ENCODE data around the gene GDPD5.
A peak's percentile ranks its signal among the peaks of the same experiment; 100 is the strongest.

Gene GDPD5

DNA sequence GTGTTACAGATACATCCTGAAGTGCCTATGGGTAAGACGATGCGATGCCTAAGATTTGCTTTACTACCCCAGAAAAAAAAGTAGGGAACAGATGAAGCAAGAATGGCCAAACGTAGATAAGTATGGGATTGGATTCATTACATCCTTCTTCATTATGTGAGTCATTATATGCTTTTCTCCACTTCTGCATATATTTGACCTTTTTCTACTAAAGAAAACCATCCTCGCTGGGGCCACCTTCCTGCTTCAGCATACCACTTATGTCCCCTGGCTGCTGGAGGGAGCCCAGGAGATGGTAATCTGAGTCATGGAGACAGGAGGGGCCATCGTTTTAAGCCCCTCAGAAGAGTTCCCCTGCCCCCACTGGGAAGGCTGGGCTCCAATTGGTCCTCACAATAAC is 78.3 kb downstream of the GDPD5 start:
- no peak for DNase-seq (ENCODE audit: low spot score)

DNA sequence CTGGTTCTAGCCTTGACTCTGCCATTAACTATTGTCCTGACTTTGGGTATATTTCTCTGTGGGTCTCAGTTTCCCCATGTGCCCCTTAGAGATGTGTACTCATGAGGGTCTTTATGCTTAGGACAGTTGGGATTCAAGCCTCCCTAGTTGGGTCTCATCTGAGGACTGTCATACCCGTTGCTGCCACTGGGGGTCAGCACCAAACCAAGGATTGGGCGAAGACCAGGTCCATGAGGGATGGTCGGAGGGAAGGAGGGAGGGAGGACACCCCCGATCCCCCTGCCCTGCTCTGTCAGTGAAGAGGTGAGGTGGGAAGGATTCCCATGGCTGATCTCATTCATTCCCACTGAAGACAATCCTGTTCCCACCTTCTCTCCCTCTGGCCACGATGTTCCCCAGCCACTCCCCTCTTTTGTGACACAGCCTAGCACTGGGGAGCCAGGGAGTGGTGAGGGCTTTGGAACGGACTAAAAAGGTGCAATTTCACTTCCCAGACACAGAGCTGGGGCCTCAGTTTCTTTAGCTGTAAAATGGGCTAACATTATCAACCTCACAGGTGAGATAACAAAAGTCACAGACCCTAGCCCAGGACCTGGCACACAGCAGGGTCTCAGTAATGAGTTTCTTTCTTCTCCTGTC is 80.3 kb downstream of the GDPD5 start:
- DNase-seq (ENCODE audit: low spot score), result peak; percentile 88

DNA sequence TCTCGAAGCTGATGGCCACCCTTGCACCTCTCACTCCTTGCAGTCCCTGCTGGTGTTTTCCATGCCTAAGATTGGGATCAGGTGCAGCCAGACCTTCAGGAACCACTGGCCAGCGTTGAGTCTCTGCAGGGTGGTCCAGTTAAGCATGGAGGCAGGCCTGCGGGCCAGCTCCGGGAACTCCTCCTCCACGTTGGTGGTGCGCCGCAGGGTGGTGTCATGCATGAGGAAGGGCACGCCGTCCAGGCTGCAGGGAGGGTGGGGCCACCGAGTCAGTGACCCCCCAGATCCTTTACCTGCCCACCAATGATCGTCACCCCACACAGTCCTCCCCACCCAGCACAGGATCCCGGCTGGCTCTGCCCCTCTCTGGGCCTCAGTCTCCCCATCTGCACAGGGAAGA is 82.7 kb downstream of the GDPD5 start:
- no peak for DNase-seq (ENCODE audit: low spot score)

DNA sequence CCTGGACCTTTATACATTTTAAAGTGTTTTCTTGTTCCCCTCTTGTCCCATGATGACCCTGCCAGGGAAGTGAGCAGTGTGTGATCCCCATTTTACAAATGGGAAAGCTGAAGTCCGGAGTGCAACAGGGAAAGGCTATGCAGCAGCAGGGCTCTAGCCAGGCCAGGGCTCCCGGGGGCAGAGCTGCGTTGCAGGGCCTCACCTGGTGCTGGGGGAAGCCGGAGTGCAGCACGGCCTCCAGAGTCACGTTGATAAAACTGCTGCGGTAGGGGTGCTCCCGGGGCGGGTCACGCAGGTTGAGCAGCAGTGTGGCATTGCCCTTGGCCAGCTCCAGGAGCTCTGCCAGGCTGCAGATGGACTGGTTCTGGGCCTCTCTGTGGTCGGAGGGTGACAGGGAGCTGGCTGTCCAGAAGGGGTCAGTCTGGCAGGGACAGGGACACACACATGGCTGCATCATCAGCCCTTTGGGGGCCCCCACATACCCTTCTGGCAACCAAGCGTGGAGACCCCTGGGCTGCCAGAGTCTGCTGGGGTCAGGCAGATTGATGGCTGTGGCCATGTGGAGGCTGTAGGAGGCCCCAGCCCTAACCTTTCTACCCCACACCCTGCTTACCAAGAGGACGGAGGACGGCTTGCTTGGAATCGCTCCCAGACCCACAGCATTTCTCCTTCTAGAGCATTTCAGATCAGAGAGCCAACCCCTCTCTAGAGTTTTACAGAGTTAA is 83.4 kb downstream of the GDPD5 start:
- DNase-seq (ENCODE audit: low spot score), result no peak

DNA sequence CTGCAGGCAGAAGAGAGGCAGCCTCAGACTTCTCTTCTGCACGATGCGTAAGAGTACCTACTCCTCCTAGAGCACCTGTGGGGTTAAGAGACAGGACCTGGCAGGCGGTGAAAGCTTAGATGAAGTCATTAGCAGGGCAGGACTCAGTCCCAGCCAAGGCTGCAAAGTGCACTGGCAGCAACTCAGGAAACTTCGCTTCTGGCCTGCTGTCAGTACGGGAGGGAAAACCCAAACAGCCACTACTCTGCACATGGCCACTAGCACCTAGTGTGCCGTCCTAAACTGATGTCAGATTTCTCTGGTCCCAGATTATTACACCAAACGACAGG is 84.0 kb downstream of the GDPD5 start:
- DNase-seq (ENCODE audit: low spot score), result no peak

GRCh38 chr11:75440960-75441803 is 84.6 kb downstream of the GDPD5 start:
- no peak for DNase-seq (ENCODE audit: low spot score)

- no peak for DNase-seq (ENCODE audit: low spot score)
These were observed 86.1 kb downstream of the GDPD5 start for GRCh38 chr11:75439495-75440120.

- no peak for DNase-seq (ENCODE audit: low spot score)
These were observed 86.7 kb downstream of the GDPD5 start for GRCh38 chr11:75439026-75439425.

DNA sequence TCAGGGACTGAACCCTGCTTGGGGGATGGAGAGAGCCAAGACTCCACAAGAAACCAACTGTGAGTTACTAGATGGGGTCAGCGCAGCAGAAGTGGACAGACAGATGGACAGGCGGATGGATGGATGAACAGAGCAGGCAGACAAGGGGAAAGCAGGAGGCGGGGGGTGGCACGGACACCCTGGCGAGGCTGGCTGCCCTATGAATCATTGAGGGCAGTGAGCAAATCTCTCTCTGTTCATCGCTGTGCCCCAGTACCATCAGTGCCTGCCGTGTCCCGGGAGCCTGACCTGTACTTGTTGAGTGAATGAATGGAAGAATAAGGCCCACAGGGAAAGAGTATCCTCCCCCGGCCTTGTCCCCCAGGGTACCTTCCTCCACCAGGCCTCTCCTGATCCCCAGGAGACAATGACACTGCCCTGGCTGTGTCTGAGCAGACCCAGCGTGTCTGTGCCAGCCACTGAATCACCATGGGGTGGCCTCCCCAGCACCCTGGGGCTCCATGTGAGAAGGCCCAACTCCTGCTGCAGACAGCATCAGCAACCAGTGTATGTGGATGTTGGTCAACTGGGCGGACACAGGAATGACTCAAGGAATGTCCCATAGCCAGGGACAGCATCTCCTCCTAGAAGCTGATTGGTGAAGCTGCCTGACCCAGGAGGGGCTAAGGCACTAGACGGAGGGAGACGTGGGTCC is 87.6 kb downstream of the GDPD5 start:
- DNase-seq (ENCODE audit: low spot score), result no peak

DNA sequence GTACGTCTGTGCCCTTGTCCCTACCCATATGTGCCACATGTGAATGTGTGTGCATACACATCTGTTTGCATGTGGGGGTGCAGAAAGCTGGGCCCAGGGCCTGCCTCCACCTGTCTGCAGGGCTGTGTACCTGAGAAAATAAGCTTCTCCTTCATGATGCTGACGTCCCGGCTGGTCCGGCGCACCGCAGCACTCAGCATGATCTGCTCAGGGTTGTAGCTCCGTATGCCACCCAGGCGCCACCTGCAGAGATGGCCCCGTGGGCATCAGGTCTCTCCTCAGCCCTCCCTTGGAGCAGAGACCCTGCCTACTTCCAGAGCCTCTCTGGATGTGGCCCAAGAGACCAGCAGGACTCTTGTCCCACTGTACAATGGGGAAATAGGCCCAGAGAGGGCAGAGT is 88.9 kb downstream of the GDPD5 start:
- no peak for DNase-seq (ENCODE audit: low spot score)

DNA sequence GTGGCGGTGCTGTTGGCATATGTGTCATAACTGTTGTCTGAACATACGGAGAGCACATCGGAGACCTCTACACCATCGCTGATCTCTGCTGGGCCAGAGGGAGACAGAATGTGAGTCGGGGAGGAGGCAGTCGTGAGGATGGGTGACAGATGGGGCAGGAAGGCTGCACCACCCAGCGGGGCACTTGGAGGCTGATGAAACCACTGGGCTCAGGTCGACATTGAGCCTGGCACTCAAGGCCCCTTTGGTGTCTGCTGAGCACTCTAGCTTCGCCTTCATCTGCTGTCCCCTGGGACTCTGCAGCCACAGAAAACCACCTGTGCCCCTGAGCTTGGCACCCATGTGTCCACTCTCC is 90.2 kb downstream of the GDPD5 start:
- no peak for DNase-seq (ENCODE audit: low spot score)

DNA sequence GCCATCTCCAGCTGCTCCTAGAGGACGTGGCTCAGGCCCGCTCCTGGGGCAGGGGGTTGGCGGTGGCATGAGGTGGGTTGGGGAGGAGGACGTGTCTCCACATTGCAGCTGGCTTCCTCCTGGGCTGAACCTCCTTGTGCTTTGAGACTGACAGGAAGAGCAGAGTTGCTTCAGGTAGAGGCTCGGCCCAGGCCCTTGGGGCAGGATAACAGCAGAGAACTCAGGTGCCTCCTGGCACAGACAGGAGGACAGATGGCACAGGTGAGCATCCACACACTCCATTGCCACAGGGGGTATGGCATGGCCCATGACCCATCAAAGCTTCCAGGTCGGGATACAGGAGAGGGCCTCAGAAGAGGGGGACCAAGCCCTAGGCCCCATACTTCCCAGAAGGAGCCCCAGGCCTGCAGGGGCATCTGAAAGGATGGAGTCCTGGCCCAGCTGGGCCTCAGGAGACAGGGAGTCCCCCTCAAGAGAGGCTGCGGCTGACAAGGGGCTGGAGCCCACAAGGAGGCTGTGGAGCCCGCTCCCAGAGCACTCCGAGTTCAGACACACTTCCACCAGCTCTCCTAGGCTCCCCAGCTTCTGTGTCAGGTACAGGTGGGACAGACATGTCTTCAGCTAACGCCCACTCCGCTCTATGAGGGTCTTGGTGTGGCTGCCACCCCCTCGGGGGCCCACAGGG is 90.7 kb downstream of the GDPD5 start:
- DNase-seq (ENCODE audit: low spot score), result no peak

DNA sequence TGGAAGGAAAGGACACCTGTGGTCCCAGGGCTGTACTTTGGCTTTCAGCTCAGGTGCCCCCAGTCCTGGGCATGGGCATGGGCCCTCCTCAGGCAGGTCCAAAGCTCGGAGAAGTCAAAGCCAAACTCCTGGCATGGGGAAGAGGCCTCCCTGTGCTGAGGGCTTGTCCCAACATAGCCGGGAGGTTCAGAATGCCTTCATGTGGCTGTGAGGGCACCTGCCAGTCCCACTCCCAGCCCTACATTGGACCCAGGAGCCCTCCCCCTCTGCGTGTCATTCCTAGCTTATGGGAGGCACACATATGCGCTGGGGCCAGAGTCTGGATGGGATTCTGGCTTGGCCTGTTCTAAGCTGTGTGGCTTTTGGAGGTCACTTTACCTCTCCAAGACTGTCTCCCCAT is 91.7 kb downstream of the GDPD5 start:
- DNase-seq (ENCODE audit: low spot score), result no peak

- DNase-seq (ENCODE audit: low spot score), result no peak
These were observed 92.3 kb downstream of the GDPD5 start for GRCh38 chr11:75433443-75433842.

GRCh38 chr11:75432911-75433321 is 92.8 kb downstream of the GDPD5 start, which contains the start of gene KLHL35:
TSS of gene KLHL35 (minus strand) at chr11:75433203. CDS start at chr11:75430629, 2,574 bp downstream.
- DNase-seq (ENCODE audit: low spot score), result peak; percentile 51

DNA sequence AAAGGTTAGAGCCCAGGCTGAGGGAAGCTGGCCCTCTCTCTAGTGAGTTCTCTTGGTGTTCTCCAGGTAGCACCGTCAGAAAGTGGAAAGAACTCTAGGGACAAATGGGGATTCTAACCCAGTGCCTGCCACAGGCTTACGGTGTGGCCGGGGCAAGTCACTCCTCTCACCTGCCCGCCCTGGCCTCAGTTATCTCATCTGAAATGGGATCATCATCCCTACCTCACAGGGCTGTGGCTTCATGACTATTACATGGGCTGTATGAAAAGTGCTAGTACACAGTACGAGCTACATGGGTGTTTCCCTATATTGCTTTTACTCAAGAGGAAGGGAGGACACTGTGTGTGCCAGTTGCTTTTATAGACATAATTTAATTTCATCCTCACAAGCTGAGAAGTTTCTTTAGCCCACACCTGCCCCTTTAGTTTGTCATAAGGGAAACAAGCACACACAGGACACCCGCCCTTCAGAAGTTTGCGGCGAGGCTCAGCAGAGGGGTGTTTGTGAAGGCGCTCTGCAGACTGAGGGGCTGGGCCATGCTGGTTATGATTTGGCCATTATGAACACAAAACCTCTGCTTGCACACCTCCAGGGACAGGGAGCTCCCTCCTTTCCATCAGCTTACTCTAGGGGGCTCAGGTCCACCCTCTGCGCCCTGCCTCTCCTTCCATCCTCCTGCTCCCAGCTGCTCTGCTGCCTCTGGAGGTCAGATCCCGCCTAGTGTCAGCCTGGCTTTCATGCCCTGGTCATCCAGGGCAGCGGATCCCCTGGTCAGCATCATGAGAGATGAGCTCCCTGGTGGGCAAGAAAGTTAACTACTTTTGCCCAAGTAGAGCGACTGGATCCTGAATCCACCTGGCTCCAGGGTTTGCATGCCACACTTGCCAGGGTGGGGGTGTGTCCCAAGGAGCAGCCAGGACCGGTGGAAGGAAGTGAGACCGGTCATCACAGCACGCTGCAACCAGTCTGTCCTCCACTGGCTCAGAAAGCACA is 93.9 kb downstream of the GDPD5 start:
- DNase-seq (ENCODE audit: low spot score), result peak; percentile 47

DNA sequence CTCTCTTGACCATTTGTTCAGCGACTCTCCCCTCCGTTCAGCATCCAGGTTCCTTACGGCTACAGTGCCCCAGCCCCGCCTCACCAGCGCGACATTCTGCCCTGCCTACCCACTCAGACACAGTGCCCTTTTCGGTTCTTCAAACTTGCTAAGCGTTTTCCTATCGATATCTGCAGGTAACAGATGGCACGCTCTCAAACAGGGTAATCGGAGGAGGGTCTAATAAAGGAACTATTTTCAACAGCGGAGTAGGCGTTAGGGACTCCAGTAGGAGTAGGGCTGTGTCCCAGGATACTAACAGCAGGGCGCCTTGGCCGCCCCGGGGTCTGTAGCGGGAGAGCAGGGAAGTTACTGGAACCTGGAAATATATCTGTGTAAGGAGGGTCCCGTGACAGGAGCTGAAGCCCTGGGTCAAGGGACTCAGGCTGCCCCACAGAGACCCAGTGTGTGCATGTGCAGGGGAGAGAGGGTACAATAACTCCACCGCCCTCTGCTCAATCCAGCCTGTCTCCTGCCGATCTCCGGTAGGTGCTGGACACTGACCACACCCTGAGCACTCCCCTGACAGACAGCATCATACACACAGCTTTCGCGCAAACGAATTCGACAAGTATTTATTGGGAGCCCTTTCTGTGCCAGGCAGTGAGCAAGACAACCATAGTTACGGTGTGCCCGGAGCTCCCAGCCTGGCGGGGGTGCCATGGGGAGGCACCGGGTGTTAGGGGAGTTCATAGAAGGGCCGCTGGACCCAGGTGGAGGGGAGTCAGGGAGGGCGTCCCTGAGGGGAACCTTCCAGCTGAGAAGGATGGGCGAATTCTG is 94.8 kb downstream of the GDPD5 start:
- DNase-seq (ENCODE audit: low spot score), result no peak

- peak; percentile 86 for DNase-seq (ENCODE audit: low spot score)
These were observed 95.6 kb downstream of the GDPD5 start for GRCh38 chr11:75429902-75430713.

DNA sequence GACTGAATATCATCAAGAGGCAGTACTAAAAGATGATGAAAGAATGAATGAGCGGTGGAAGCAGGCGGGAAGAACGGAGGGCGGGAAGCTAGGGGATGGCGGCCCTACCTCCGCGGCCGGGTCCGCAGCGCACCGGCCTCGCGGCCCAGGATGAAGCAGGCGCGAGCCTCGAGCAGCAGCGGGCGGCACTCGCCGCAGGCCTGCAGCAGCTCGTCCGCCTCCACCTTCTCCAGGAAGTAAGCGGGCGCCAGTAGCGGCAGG is 96.2 kb downstream of the GDPD5 start:
- DNase-seq (ENCODE audit: low spot score), result no peak

All from iPS-NIHi11 (cell line).